ENCODE measurements around the gene ERP44. TPM values are rescaled to one million over a fixed set of nuclear protein-coding genes. Genes with fewer than 3 reads are reported as not detected.

The ERP44 gene
- total RNA-seq, 1 donor from 2014 or later, result 16.5 TPM

- intact Hi-C loops (cut with micrococcal nuclease), result no loop called here
- no peaks in the 10 kb centered on the region for H3K27me3 Mint-ChIP-seq
- H3K4me1 Mint-ChIP-seq, result no peaks in the 10 kb centered on the region
- H3K36me3 Mint-ChIP-seq (ENCODE audit: low read depth), result peaks cover 29% of the 10 kb centered on the region
- H3K27ac Mint-ChIP-seq, result no peak overlapping the region
- POLR2A ChIA-PET, result no interaction called here
- H3K9me3 Mint-ChIP-seq, result no peaks in the 10 kb centered on the region
- TF ChIP-seq CTCF (IDR thresholded peaks at IDR 0.05), result no peak
- DNase-seq (no peak), ATAC-seq (ENCODE audit: low read depth) (no peak)
- H3K4me3 Mint-ChIP-seq, result no peak overlapping the region
- CTCF ChIA-PET, result no interaction called here
Observed at GRCh38 chr9:100125236-100125635, 26.4 kb upstream of the ERP44 start.

GRCh38 chr9:100120286-100120685 is 21.5 kb upstream of the ERP44 start:
- Mint-ChIP-seq H3K27ac (no peak overlapping the region), H3K36me3 (ENCODE audit: low read depth) (peaks cover 18% of the 10 kb centered on the region), H3K4me3 (no peak overlapping the region), H3K27me3 (no peaks in the 10 kb centered on the region), H3K4me1 (no peaks in the 10 kb centered on the region), H3K9me3 (no peaks in the 10 kb centered on the region)
- TF ChIP-seq CTCF (IDR thresholded peaks at IDR 0.05), result no peak
- ChIA-PET CTCF (no interaction called here), POLR2A (no interaction called here)
- DNase-seq (no peak), ATAC-seq (ENCODE audit: low read depth) (no peak)
- intact Hi-C loops (cut with micrococcal nuclease), result no loop called here

GRCh38 chr9:100117316-100117715 is 18.5 kb upstream of the ERP44 start:
- Mint-ChIP-seq H3K4me1 (no peaks in the 10 kb centered on the region), H3K36me3 (ENCODE audit: low read depth) (peaks cover 30% of the 10 kb centered on the region), H3K27ac (no peak overlapping the region), H3K27me3 (no peaks in the 10 kb centered on the region), H3K4me3 (no peak overlapping the region), H3K9me3 (no peaks in the 10 kb centered on the region)
- DNase-seq, result no peak
- POLR2A ChIA-PET, result no interaction called here
- CTCF ChIA-PET, result no interaction called here
- TF ChIP-seq CTCF (IDR thresholded peaks at IDR 0.05), result no peak
- ATAC-seq (ENCODE audit: low read depth), result no peak
- intact Hi-C loops (cut with micrococcal nuclease), result loop anchor here (5.0 kb wide), 1 partner anchor 190 kb away; no protein-coding TSS in a partner anchor

- H3K4me1 Mint-ChIP-seq, result no peaks in the 10 kb centered on the region
- DNase-seq (no peak), ATAC-seq (ENCODE audit: low read depth) (no peak)
- H3K27ac Mint-ChIP-seq, result no peak overlapping the region
- ChIA-PET POLR2A (interaction anchor here (0.6 kb wide), 1 partner anchor 41 kb away, joined by 3 read pairs; no protein-coding TSS in a partner anchor), CTCF (no interaction called here)
- no peaks in the 10 kb centered on the region for H3K9me3 Mint-ChIP-seq
- peaks cover 44% of the 10 kb centered on the region for H3K36me3 Mint-ChIP-seq (ENCODE audit: low read depth)
- intact Hi-C loops (cut with micrococcal nuclease), result no loop called here
- H3K27me3 Mint-ChIP-seq, result no peaks in the 10 kb centered on the region
- no peak overlapping the region for H3K4me3 Mint-ChIP-seq
- TF ChIP-seq CTCF (IDR thresholded peaks at IDR 0.05), result no peak
Observed at GRCh38 chr9:100112677-100113336, 14.0 kb upstream of the ERP44 start.

- ATAC-seq (ENCODE audit: low read depth) (no peak), DNase-seq (no peak)
- no peak overlapping the region for H3K4me3 Mint-ChIP-seq
- no peak overlapping the region for H3K27ac Mint-ChIP-seq
- H3K4me1 Mint-ChIP-seq, result no peaks in the 10 kb centered on the region
- TF ChIP-seq CTCF (IDR thresholded peaks at IDR 0.05), result no peak
- H3K36me3 Mint-ChIP-seq (ENCODE audit: low read depth), result peaks cover 42% of the 10 kb centered on the region
- intact Hi-C loops (cut with micrococcal nuclease), result no loop called here
- ChIA-PET CTCF (no interaction called here), POLR2A (no interaction called here)
- no peaks in the 10 kb centered on the region for H3K27me3 Mint-ChIP-seq
- H3K9me3 Mint-ChIP-seq, result no peaks in the 10 kb centered on the region
Observed at GRCh38 chr9:100111235-100111634, 12.4 kb upstream of the ERP44 start.

All from activated B cell treated with CpG ODN at 0.5 μM for 24 hours (primary cell).